Astrocyte (in vitro differentiated cells and primary cell): ENCODE data around the gene KIF24.

Source experiments
- EZH2 ChIP-seq: IDR thresholded peaks from 2 replicates; pipeline ENCODE4 v1.6.1; 2012; ENCODE audit warnings: mild to moderate bottlenecking, low read length, inconsistent platforms; ENCODE audit not compliant: insufficient read depth
- TF ChIP-seq, protein P1 (sequence below): IDR thresholded peaks from 2 replicates; pipeline ENCODE4 v1.5.1; 2011; ENCODE audit warnings: low read depth, mild to moderate bottlenecking, inconsistent platforms, low read length, moderate library complexity; ENCODE audit not compliant: insufficient read depth

DNA sequence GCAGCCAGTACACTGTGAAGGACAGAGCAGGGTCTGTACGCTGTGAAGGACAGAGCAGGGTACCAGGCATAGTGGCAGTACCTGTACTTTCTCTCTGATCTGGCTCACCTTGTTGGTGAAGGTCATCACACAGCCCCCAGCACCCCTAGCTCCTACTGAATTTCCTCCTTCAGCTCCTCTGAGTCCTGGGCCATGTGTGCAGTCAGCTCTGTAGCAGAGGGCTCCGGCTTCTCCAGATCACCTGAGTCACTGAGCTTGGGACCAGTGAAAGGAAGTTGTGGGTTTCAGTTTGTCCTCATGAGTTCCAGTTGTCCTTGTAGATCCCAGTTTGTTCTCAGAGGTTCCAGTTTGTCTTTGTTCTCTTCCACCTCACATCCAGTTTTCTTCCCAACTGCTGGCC is 5.8 kb upstream of the KIF24 start:
- TF ChIP-seq, protein P1, sequence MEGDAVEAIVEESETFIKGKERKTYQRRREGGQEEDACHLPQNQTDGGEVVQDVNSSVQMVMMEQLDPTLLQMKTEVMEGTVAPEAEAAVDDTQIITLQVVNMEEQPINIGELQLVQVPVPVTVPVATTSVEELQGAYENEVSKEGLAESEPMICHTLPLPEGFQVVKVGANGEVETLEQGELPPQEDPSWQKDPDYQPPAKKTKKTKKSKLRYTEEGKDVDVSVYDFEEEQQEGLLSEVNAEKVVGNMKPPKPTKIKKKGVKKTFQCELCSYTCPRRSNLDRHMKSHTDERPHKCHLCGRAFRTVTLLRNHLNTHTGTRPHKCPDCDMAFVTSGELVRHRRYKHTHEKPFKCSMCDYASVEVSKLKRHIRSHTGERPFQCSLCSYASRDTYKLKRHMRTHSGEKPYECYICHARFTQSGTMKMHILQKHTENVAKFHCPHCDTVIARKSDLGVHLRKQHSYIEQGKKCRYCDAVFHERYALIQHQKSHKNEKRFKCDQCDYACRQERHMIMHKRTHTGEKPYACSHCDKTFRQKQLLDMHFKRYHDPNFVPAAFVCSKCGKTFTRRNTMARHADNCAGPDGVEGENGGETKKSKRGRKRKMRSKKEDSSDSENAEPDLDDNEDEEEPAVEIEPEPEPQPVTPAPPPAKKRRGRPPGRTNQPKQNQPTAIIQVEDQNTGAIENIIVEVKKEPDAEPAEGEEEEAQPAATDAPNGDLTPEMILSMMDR: no peak
- TF ChIP-seq EZH2: no peak
